ENCODE data around the gene XRCC4.
"Not testable (repeated sequence)": the region's sequence is repeated elsewhere in the genome, so short reads cannot be mapped to it uniquely, and the experiment has no call there.

Gene XRCC4

GRCh38 chr5:83076742-83077661 is at the start of gene XRCC4, which contains the start of gene TMEM167A:
TSS of gene XRCC4 (plus strand) at chr5:83077547. CDS start at chr5:83104920, 27,373 bp downstream.
TSS of gene TMEM167A (minus strand) at chr5:83077394. CDS start at chr5:83077323, 71 bp downstream.
- peak; percentile 94 for DNase-seq

GRCh38 chr5:83029912-83030311 is 47.4 kb upstream of the XRCC4 start:
- no peak for DNase-seq

- DNase-seq = no peak
Measured at GRCh38 chr5:83031381-83031780, 46.0 kb upstream of the XRCC4 start.

- no peak for DNase-seq
Measured at GRCh38 chr5:83034036-83034435, 43.3 kb upstream of the XRCC4 start.

GRCh38 chr5:83034528-83035207 is 42.7 kb upstream of the XRCC4 start:
- no peak for DNase-seq

- DNase-seq = no peak
Measured at GRCh38 chr5:83035373-83036100, 41.8 kb upstream of the XRCC4 start.

- DNase-seq = no peak
Measured at GRCh38 chr5:83036991-83037575, 40.3 kb upstream of the XRCC4 start.

- DNase-seq = no peak
Measured at GRCh38 chr5:83038924-83039323, 38.4 kb upstream of the XRCC4 start.

- no peak for DNase-seq
Measured at GRCh38 chr5:83042507-83042906, 34.8 kb upstream of the XRCC4 start.

GRCh38 chr5:83044926-83045325 is 32.4 kb upstream of the XRCC4 start:
- no peak for DNase-seq

GRCh38 chr5:83048277-83048676 is 29.1 kb upstream of the XRCC4 start:
- no peak for DNase-seq

GRCh38 chr5:83048811-83049210 is 28.5 kb upstream of the XRCC4 start:
- no peak for DNase-seq

GRCh38 chr5:83049370-83049885 is 27.9 kb upstream of the XRCC4 start:
- no peak for DNase-seq

GRCh38 chr5:83050723-83051340 is 26.5 kb upstream of the XRCC4 start:
- DNase-seq = no peak

GRCh38 chr5:83055166-83055565 is 22.2 kb upstream of the XRCC4 start:
- DNase-seq = no peak

- DNase-seq = no peak
Measured at GRCh38 chr5:83058726-83059125, 18.6 kb upstream of the XRCC4 start.

GRCh38 chr5:83059341-83059740 is 18.0 kb upstream of the XRCC4 start:
- no peak for DNase-seq

GRCh38 chr5:83066548-83067110 is 10.7 kb upstream of the XRCC4 start:
- no peak for DNase-seq

- not testable (repeated sequence) for DNase-seq
Measured at GRCh38 chr5:83067377-83067776, 10.0 kb upstream of the XRCC4 start.

- DNase-seq = no peak
Measured at GRCh38 chr5:83069096-83069799, 8.1 kb upstream of the XRCC4 start.

Data from stimulated activated CD4-positive, alpha-beta T cell treated with anti-CD3 and anti-CD28 coated beads, Interleukin-15, amount 100 ng/mL, for 24 hours (primary cell).